ENCODE measurements around the gene CDC42BPG.

CDC42BPG gene

GRCh38 chr11:64804346-64805210 is 39.9 kb downstream of the CDC42BPG start:
- no peak for DNase-seq

DNA sequence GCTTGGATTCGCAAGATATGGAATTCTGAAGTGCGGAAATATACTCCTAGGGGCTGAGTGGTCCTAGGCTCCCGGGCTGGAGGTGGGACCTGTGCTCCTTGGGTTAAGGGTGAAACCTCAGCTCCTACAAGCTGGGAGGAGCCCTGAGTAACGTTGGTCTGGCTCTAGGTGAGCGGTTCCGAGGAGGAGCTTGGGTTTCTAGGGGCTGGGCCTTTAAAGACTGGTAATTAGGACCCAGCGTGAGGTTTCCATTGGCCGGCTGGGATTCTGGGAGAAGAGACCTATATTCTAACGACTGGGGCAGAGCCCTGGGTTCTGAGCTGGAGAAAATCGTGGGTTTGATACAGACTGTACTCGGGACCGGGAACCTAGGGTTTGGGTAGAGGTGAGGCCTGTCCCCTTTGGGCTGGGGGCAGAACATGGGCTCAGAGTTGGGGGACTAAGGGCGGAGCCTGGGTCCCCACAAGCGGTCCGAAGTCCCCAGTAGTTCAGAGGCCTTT is 40.6 kb downstream of the CDC42BPG start:
- no peak for DNase-seq

DNA sequence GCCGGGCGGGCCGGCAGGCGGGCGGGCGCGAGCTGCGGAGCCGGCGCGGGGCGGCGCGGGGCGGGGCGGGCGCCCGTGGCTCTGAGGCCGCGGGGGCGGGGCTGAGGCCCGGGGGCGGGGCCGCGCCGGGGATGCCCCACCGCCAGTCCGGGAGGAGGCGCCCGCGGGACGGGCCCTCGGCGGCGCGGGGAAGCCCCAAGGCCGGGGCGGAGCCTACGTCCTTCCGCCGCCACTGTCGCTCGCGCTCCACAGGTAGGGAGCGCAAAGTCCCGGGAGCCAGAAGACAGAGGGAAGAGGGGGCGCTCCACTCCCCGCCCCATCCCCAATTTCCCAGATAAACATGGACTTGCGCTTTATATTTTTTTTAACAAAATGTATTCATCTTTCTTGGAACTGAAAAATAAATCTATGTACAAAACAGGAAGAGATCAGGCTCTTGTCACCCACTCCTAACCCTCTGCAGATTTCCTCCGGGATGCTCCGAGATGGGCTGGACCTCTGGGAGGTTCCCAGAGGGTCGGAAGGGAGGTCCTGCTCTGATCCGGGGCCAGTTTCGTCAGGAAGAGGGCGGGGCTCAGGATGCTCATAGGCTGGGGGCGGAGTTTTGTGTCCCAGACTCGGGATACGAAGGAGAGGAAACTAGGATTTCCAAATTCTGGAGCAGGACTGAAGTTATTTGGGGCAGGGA is 41.2 kb downstream of the CDC42BPG start, which contains the start of gene MAP4K2:
Gene MAP4K2, minus strand, starts transcription at position 57 of the 688 bp plus-strand sequence. CDS start 65 bp downstream, outside the sequence.
- peak in 12 of 14 donors; percentile 34 to 86 (median 62) for DNase-seq

GRCh38 chr11:64802370-64803157 is 41.9 kb downstream of the CDC42BPG start:
- no peak for DNase-seq

GRCh38 chr11:64801561-64802369 is 42.7 kb downstream of the CDC42BPG start:
- DNase-seq, result no peak

- DNase-seq, result no peak
These were observed 43.3 kb downstream of the CDC42BPG start for GRCh38 chr11:64801158-64801464.

DNA sequence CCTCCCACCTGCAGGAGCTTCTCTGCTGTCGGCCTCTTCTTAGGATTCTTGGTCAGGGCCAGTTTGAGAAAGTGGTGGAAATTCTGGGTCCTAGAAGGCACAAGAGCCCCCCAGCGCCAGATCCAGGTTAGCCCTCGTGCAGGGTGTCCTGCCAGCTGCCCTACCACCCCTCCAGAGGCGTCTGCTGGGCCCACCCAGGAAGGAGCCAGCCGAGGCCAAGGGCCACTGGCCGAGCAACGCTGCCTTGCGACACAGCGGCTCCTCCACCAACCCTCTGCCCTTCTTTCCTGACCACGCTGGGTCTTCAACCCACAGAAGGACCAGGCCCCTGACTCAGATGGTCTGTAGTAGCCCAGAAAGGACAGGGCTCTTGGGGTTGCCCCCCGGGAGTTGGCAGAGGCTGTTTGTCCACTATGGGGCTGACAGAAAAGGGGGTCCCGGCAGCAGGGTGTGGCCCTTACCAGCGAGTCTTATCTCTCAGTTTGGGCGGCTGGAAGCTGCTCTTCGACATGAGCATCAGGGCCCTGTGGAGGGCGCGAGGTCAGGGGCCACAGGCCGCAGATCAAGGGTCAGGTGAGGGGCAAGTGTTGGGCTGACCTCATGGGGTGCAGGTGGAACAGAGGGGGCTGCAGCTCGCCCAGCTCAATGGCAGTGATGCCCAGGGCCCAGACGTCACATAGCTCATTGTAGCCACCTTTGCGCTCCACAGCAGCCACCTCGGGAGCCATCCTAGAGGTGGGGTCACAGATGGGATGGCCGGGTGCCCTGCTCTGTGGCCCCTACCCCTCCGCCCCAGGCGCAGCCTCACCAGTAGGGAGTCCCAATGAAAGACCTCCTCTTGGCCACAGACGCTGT is 43.9 kb downstream of the CDC42BPG start:
- DNase-seq, result no peak

- no peak for DNase-seq
These were observed 44.7 kb downstream of the CDC42BPG start for GRCh38 chr11:64799623-64800302.

DNA sequence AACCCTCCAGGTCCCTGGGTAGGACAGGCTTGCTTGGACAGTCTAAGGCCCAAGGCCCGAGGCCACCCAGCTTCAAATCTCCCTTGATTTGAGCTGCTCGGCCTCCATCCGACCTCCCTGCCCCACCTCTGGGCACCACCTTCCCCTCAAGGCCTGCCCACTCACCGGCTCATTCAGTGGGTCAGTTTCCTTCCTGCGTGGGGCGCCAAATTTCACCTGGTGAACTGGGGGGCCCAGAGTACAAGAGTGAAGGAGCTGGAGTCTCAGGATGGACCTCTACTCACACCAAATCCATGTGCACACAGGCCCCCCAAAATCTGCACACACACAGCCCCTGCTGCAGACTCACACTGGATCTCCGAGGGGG is 45.2 kb downstream of the CDC42BPG start:
- no peak for DNase-seq

DNA sequence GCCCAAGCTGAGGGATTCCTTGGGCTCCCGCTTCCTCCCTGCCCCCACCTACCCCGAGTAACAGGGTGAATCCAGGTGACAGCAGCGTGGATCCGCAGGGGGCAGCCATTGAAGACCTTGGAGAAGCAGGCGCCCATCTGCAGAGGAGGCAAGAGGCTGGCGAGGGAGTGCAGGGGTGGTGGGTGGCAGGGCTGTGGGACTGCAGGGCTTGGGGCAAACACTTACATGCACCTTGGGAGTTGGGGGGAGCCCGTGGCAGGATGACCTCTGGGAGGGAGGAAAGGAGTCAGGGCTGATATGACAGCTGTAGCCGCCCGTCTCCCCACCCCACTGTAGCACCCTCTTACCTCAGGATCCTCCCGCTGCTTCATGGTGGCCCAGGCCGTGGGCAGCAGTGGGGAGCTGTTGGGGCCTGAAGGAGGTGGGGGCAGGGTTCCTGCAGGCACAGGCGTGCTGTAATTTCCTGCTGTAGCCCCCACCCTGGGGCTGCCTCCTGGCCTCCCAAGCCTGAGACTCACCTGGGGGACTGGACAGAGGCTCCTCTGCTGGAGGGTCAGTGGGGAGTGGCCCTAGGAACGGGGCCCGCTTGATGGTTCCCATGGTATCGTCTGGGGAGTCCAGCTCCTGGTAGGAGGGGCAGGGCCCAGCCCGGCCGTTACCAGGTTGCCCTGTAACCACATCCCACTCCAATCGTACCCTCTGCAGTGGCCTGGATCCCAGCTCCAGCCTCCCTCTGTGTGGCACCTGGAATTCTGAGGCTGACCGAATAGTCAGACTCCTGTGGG is 47.5 kb downstream of the CDC42BPG start:
- no peak for DNase-seq

DNA sequence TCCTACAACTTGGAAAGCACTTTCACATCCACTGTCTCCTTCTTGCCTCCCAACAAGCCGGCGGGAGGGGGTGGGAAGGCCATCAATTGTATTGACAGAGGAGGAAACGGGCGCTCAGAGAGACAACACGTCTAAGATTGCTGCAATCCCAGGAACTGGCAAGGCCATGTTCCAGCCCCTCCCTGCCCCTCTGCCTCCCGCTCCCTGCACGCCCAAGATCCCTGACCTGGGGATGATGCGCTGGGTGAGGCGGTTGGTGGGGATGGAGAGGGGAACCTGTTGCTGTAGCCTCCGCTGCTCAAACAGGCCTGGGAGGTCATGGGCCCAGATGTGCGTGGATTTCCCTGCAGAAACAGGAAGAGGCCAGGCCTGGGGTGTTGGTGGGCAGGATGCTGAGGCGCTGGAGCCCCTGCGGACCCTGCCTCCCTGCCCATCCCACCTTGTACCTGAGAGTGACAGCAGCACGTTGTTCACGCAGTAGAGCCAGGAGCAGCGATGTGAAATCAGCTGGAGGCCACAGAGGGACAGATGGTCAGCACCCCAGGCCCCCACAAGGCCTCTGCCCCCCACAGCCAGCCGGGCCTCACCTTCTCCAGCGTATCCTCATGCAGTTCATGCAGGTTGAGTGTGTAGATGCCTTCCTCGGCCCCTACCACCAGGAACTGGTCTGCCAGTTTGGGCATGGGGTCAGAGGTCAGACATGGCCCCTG is 48.3 kb downstream of the CDC42BPG start:
- no peak for DNase-seq

DNA sequence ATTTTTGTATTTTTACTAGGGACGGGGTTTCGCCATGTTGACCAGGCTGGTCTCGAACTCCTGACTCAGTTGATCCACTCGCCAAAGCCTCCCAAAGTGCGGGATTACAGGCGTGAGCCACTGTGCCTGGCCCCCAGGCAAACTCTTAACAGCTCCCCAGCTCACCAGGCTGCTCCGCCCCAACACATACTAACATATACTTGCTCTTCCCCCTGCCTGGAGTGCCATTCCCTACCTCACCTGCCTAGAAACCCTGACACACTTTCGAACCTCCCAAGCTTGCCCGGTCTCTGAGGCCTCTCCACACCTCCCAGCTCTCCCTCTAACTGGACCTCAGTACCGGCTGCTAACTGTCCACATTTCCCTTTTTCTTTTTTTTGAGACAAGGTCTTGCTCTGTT is 49.9 kb downstream of the CDC42BPG start:
- no peak for DNase-seq

- no peak for DNase-seq
These were observed 50.9 kb downstream of the CDC42BPG start for GRCh38 chr11:64793271-64794160.

DNA sequence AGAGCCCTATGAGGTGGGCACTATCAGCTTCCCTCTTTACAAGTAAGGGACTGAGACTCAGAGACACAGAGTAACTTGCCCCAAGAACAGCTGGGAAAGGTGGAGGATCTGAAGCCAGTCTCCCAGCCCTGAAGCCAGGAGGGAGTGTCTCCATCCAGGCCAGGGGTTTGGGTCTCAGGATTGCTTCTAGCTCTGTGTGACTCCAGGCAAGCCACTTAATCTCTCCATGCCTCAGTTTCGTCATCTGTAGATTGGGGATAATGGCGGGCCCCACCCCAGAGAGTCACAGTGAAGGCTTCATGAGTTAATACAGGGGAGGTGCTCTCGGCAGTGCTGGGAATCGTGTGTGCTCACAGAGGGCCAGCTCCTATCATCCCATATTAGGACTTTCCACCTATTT is 52.0 kb downstream of the CDC42BPG start:
- DNase-seq, result no peak

DNA sequence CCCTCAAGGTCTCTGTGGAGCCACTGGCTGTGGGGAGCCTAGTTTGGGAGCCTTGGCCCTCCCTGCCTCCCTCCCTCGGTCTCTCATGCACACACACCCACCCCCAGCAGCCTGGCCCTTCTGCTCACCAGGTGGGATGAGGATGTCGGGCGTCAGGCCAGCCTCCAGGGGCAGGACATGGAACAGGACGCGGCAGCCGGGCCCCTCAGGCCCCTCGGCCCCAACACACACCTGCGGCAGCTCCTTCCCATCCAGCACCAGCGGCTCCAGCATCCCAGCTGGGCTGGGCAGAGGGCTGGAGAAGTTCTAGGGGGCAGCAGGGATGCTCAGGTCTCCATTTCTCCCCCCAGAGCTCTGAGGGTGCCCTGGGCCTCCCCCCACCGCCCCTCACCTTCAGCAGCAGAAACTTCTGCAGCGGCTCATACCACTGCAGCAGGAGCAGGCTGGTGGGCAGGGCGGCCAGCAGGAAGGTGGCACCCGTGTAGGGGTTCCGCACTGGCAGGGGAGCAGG is 52.6 kb downstream of the CDC42BPG start:
- no peak for DNase-seq

- DNase-seq, result no peak
These were observed 54.0 kb downstream of the CDC42BPG start for GRCh38 chr11:64790205-64791095.

Data from C1 segment of cervical spinal cord (tissue), 14 donors.